A204.1 (cell line): Measurements from ENCODE around the gene ZNF827.

Experiments used
- FAIRE-seq: peaks from 2 replicates; lab custom pipeline; 2012; peaks lifted over from hg19 to GRCh38; lab: Jason Lieb, UNC

Gene ZNF827

GRCh38 chr4:145933134-145933533 is 5.5 kb downstream of the ZNF827 start:
- FAIRE-seq: no peak

- no peak for FAIRE-seq
Measured at GRCh38 chr4:145931403-145931802, 7.2 kb downstream of the ZNF827 start.

- FAIRE-seq: no peak
Measured at GRCh38 chr4:145930592-145930991, 8.0 kb downstream of the ZNF827 start.

- FAIRE-seq: no peak
Measured at GRCh38 chr4:145929415-145930178, 9.0 kb downstream of the ZNF827 start.

GRCh38 chr4:145928748-145929147 is 9.9 kb downstream of the ZNF827 start:
- no peak for FAIRE-seq

GRCh38 chr4:145927030-145927429 is 11.6 kb downstream of the ZNF827 start:
- no peak for FAIRE-seq

- no peak for FAIRE-seq
Measured at GRCh38 chr4:145921231-145921630, 17.4 kb downstream of the ZNF827 start.

GRCh38 chr4:145920205-145920604 is 18.4 kb downstream of the ZNF827 start:
- no peak for FAIRE-seq

- FAIRE-seq: no peak
Measured at GRCh38 chr4:145912376-145912775, 26.2 kb downstream of the ZNF827 start.

- FAIRE-seq: no peak
Measured at GRCh38 chr4:145909773-145910172, 28.9 kb downstream of the ZNF827 start.

- no peak for FAIRE-seq
Measured at GRCh38 chr4:145909281-145909715, 29.3 kb downstream of the ZNF827 start.

GRCh38 chr4:145907812-145908211 is 30.8 kb downstream of the ZNF827 start:
- no peak for FAIRE-seq

- no peak for FAIRE-seq
Measured at GRCh38 chr4:145907390-145907789, 31.2 kb downstream of the ZNF827 start.

GRCh38 chr4:145904413-145905177 is 34.0 kb downstream of the ZNF827 start:
- FAIRE-seq: no peak

- no peak for FAIRE-seq
Measured at GRCh38 chr4:145902522-145902921, 36.1 kb downstream of the ZNF827 start.

- no peak for FAIRE-seq
Measured at GRCh38 chr4:145899886-145900460, 38.6 kb downstream of the ZNF827 start.

GRCh38 chr4:145898926-145899531 is 39.6 kb downstream of the ZNF827 start:
- FAIRE-seq: no peak

GRCh38 chr4:145898466-145898865 is 40.2 kb downstream of the ZNF827 start:
- no peak for FAIRE-seq

GRCh38 chr4:145895056-145895455 is 43.6 kb downstream of the ZNF827 start:
- FAIRE-seq: no peak

- FAIRE-seq: no peak
Measured at GRCh38 chr4:145891958-145892357, 46.7 kb downstream of the ZNF827 start.

- no peak for FAIRE-seq
Measured at GRCh38 chr4:145890689-145891088, 47.9 kb downstream of the ZNF827 start.

GRCh38 chr4:145888393-145888792 is 50.2 kb downstream of the ZNF827 start:
- no peak for FAIRE-seq
